Mononuclear cell (primary cell): Measurements from ENCODE around the gene MGAT1. TPM values are rescaled to one million over a fixed set of nuclear protein-coding genes. Genes with fewer than 3 reads are reported as not detected.
"Not testable (repeated sequence)": the region's sequence is repeated elsewhere in the genome, so short reads cannot be mapped to it uniquely, and the experiment has no call there.

Source experiments
- H3K27me3 ChIP-seq: 2 replicates; pipeline ENCODE4 v1.6.0; 2011; ENCODE audit warnings: low read length, control low read depth; ENCODE audit not compliant: insufficient read depth
- H3K4me1 ChIP-seq: 2 replicates; pipeline ENCODE4 v1.5.1; 2011; ENCODE audit warnings: mild to moderate bottlenecking, low read length, control low read depth; ENCODE audit not compliant: insufficient read depth
- H3K4me3 ChIP-seq: 2 replicates; pipeline ENCODE4 v1.5.1; 2011; ENCODE audit warnings: mild to moderate bottlenecking, low read length, moderate library complexity
- H3K9me3 ChIP-seq: 2 replicates; pipeline ENCODE4 v1.5.1; 2011; ENCODE audit warnings: low read depth, mild to moderate bottlenecking, control low read depth, low read length
- total RNA-seq: library from RNA; depleted of rRNA; stranded (reverse); fragments of >200 nt; gene quantifications from one replicate; pipeline ENCODE4 v1.2.3, GENCODE V29; 2012

The MGAT1 gene
- total RNA-seq, 1 donor = 119 TPM

DNA sequence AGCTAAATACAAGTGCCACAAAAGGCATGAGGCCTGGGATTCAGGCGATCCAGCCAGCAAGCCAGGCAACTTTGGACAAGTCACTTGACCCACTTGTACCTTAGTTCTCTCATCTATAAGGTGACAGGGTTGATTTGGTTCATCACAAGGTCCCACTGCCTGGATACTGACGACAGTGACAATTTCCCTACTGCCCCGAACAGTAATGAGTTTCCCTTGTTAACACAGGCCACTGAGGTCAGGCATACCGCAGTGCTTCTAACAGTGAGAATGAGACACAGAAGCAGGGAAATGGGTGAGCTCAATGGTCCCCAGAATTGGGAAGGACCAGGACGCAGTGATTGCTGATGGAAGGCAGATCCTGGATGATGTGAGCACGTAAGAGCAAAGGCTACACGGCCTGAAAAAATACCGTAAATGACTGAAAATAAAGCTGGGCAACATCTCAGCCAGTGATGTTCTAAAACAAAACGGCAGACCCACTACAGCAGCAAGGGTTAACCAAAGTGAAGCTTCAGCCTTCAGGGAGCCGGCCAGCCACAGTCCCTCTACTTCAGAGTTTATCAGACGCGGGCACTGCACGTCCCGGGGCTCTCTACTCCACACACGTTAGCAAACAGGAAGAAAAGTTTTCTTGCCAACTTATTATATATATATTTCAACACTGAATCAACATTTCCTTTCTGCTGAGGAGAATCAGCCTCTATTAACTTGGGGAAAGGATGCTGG, 846 bp downstream of the MGAT1 start:
- Histone ChIP-seq H3K4me3 (peak overlapping the region; percentile 57), H3K4me1 (peaks cover 83% of the 10 kb centered on the region), H3K9me3 (no peaks in the 10 kb centered on the region), H3K27me3 (no peaks in the 10 kb centered on the region)

DNA sequence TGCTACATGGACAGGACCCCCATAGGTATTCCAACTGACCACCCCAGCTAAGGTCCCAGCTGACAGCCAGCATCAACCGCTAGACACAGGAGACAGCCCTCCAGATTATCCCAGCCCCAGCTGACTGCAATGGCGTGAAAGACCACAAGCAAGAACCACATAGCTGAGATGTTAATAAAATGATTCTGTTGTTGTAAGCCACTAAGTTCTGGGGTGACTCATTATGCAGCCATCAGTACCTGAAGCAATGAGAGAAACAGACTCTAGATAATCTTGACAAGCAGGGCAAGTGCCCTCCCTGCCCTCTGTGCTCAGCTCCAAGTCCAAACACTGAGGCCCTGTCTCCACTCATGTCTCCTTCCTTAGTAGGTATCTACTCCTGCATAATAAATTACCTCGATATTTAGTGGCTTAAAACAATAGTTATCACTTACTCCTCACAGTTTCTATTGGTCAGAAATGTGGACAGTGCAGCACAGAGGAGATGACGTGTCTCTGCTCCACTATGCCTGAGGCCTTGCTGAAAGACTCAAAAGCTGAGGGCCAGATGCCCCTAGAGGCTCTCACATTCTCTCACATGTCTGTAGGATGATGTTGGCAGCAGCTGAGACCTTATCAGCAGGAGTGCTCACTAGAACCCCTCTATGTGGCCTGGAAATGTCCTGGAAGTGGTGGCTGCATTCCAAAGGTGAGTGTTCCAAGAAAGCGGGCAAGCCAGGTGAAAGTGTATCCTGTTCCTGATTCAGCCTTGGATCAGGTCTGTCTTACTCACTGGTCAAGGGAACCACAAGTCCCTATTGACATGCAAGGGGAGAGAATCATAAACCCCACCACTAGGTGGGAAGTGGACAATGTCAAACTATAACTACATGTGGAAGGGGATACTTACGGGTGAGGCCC, 2.5 kb downstream of the MGAT1 start:
- H3K4me3 ChIP-seq = no peak overlapping the region
- H3K27me3 ChIP-seq = no peaks in the 10 kb centered on the region
- H3K9me3 ChIP-seq = no peaks in the 10 kb centered on the region
- peaks cover 81% of the 10 kb centered on the region for H3K4me1 ChIP-seq

DNA sequence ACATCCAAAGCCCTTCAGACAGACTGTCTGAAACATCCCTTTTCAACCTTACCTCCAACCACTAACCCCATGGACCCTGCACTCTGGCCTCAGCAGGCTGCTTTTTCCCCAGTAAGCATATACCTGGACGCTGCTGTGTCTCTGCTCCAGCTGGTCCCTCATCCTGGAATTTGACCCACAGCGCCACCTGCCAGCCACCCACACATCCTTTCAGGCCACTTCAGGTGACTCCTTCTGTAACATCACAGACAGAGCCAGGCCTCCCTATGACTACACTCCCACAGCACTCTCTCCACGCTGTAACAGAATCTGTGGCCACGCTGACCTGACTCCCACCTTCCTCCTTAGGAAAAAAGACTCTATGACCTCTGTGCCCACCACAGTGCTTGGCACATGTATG, 3.4 kb downstream of the MGAT1 start:
- H3K27me3 ChIP-seq = no peaks in the 10 kb centered on the region
- no peak overlapping the region for H3K4me3 ChIP-seq
- no peaks in the 10 kb centered on the region for H3K9me3 ChIP-seq
- peaks cover 71% of the 10 kb centered on the region for H3K4me1 ChIP-seq

- no peaks in the 10 kb centered on the region for H3K27me3 ChIP-seq
- H3K4me3 ChIP-seq = no peak overlapping the region
- H3K4me1 ChIP-seq = peaks cover 71% of the 10 kb centered on the region
- H3K9me3 ChIP-seq = no peaks in the 10 kb centered on the region
These were observed 4.4 kb downstream of the MGAT1 start for GRCh38 chr5:180798193-180798592.

DNA sequence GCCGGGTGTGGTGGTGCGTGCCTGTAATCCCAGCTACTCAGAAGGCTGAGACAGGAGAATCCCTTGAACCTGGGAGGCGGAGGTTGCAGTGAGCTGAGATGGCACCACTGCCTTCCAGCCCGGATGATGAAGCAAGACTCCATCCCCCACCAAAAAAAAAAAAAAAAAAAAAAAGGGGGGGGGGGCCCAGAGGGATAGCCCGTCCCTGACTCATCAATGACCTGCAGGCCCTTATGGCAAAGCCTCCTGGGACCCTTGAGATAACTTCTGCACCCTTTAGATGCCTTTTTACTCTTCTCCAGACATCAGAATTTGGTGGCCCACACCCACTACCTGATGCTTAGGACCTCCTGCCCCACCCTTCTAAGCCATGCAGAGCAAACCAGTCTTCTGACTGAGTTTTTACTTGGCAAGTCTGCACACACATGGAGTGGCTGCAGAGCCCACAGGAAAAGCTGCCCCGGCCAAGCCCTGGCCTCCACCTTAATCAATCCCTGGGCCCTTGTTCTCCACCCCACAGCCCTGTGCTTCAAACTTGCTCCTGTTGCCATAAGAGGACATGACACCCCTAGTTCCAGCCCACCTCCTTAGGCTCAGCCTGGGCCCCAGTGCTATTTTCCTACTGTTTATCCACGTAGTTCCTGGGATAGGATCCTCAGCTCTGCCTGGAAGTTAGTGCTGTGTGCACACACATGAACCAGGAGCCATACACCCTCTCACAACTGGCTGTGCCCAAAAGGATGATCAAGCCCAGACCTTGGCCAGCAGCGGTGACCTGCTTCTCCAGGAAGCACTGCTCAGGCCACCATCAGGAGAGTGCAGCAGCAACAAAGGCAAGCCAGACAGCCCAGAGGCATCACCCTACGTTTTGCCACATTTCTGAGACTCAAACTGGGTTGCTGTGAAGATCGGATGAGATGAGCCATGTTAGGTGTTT, 5.1 kb downstream of the MGAT1 start:
- Histone ChIP-seq H3K9me3 (no peaks in the 10 kb centered on the region), H3K27me3 (no peaks in the 10 kb centered on the region), H3K4me3 (no peak overlapping the region), H3K4me1 (peaks cover 71% of the 10 kb centered on the region)

DNA sequence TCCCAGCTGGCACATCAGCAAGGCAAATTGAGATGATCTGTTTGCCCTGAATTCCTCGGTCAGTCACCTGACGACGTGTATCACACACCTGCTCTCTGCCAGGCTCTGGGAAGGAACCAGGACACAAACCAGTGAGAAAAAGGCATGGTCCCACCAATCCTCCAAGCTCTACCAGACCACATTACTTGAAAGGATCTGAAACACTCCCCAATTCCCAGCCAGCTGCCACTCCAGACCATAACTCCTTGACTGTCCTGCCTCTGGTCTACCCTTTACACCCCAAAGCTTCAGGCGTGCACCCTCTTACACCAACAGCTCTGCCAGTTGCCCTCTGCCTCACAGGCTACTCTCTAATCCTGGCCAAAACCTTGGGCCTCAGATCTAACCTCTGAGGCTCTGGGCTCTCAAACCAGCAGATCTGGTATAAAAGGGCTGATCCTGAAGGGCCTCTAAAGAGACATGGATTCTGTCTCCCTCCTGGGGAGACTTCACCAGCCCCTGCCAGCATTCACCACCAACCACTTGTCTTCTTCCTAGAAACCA, 6.8 kb downstream of the MGAT1 start:
- Histone ChIP-seq H3K4me3 (no peak overlapping the region), H3K4me1 (peaks cover 58% of the 10 kb centered on the region), H3K9me3 (no peaks in the 10 kb centered on the region), H3K27me3 (no peaks in the 10 kb centered on the region)

- peaks cover 29% of the 10 kb centered on the region for H3K4me1 ChIP-seq
These were observed 9.7 kb downstream of the MGAT1 start for GRCh38 chr5:180792965-180793287.

DNA sequence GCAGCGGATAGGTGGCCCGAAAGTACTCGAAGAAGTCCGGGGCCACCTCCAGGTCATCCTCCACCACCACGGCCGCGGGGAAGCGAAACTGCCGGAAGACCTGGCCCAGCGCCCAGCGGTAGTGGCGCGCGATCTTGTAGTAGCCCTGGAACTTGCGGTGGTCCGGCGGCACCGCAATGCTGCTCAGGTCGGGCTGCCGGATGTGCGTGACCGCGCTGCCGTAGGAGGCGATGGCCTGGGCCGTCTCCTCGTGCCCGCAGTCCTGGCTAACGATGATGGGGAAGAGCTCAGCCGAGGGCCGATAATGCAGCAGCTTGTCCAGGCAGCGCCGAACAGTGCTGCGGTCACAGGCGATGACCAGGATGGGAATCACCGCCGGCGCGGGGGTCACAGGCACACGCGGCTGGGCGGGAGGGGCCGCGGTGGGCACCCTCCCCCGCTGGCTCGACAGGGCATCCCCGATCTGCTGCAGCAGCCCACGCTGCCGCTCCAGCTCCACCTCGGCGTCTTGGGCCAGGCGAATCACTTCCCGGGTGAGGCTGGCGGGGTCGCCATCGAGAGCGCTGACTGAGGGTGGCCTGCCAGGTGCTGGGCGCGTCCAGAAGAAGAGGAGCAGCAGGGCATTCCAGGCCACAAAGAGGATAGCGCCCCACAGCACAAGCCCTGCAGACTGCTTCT, 10.2 kb downstream of the MGAT1 start:
- no peak overlapping the region for H3K4me3 ChIP-seq
- H3K4me1 ChIP-seq = peaks cover 24% of the 10 kb centered on the region
- no peaks in the 10 kb centered on the region for H3K27me3 ChIP-seq
- no peaks in the 10 kb centered on the region for H3K9me3 ChIP-seq

More at GRCh38 chr5:180792965-180793287, 9.7 kb downstream of the MGAT1 start:
- Histone ChIP-seq H3K27me3 (no peaks in the 10 kb centered on the region), H3K9me3 (no peaks in the 10 kb centered on the region), H3K4me3 (no peak overlapping the region)

DNA sequence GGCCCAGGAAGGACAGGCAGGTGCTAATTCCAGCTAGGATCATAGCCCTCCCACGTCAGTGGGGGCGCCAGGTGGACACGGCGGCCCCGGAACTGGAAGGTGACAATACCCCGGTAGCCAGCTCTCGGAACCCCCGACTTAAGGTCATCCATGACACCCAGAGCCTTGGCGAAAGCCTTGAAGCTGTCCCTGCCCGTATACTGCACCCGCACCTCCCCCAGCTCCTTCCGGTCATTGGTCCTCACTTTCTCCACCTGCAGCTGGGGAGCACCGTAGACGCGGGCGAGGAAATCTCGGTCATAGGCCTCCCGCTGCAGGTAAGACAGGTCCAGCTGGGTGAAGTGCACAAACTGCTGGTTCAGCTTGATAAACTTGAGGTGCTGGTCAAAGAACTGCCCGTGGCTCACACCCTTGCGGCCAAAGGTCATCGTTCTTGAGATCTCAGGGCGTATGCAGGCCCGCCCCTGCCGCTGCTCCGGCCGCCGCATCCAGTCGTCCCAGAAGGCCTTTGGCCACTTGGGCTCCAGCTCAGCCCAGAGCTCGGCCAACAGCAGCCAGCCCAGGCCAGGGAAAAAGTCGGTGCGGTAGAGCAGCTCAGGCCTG, 10.9 kb downstream of the MGAT1 start:
- no peaks in the 10 kb centered on the region for H3K9me3 ChIP-seq
- H3K27me3 ChIP-seq = no peaks in the 10 kb centered on the region
- no peak overlapping the region for H3K4me3 ChIP-seq
- peaks cover 21% of the 10 kb centered on the region for H3K4me1 ChIP-seq

DNA sequence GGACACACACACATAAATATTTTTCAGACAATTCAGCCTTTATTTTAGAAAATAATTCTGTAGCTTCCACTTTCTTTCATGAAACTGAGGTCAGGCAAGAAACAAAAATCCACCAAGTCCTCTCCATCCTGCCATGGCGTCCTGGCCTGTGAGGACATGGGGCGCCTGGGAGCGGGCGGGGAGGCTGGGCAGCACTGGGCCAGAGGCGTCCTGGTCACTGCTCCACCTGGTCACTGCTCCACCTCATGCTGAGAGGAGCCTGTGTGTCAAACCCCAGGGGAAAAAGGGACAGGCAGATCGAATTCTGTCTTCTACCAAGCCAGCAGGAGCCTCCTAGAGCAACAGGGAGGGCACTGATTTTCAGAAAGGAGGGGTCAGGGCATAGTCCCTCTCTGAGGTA, 12.1 kb downstream of the MGAT1 start:
- H3K9me3 ChIP-seq = no peaks in the 10 kb centered on the region
- H3K27me3 ChIP-seq = no peaks in the 10 kb centered on the region
- peaks cover 9% of the 10 kb centered on the region for H3K4me1 ChIP-seq
- no peak overlapping the region for H3K4me3 ChIP-seq

GRCh38 chr5:180790020-180790419, 12.6 kb downstream of the MGAT1 start:
- Histone ChIP-seq H3K27me3 (no peaks in the 10 kb centered on the region), H3K9me3 (no peaks in the 10 kb centered on the region), H3K4me3 (no peak overlapping the region), H3K4me1 (peaks cover 8% of the 10 kb centered on the region)

DNA sequence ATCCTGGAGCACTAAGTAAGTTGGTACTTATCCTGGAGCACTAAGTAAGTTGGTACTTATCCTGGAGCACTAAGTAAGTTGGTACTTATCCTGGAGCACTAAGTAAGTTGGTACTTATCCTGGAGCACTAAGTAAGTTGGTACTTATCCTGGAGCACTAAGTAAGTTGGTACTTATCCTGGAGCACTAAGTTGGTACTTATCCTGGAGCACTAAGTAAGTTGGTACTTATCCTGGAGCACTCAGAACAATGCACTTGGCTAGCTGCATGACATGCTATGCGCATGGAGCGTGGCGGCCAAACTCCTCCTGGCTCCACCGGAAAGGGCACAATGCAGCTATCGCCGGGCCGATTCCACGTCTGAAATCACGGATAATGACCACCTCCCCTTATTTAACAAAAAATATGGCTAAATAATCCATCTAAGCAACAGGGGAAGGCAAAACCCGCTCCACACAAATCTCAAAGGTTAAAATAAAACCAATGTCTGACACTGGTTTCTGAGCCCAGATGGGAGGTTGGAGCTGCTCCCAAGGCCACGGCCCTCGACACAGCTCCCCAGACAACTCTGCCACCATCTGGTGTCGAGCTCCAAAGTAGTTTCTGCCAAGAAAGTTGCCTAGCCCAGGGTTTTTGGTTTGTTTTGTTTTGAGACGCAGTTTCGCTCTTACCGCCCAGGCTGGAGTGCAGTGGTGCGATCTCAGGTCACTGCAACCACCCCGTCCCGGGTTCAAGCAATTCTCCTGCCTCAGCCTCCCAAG, 13.8 kb downstream of the MGAT1 start:
- not testable (repeated sequence) for H3K4me1 ChIP-seq, H3K9me3 ChIP-seq, H3K27me3 ChIP-seq, H3K4me3 ChIP-seq

DNA sequence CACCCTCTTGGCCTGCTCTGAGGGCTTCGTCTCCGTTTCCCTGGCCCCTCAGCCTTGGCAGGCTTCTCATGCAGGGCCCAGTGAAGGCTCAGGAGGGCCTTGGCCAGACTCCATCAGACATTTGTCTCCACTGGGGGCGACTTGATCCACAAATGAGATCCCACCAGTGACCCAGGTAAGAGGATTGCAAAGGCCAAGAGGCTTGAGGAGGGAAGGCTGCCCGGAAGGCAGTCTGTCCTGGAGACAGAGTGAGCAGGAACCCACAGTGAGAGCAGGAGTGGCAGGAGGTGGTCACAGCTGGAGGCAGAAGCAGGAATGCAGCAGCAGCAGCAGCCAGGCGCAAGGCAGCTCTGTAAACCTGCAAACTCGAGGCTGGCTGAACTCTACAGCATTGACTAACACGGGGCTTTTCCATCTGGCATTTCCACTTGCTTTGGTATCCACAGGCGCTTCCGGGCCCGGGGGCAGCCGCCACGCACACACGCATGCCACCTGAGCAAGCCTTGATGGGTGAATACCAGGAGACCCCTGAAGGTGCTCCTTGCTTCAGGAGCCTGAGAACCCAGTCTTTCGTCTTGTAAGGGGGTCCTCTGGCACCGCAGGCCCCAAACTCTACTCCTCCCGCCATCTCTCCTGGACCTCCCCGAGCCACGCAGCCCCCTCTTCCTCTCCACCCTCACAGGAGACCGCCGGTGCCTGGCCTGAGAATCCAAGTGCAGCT, 14.7 kb downstream of the MGAT1 start:
- Histone ChIP-seq H3K9me3 (no peaks in the 10 kb centered on the region), H3K27me3 (no peaks in the 10 kb centered on the region), H3K4me3 (no peak overlapping the region), H3K4me1 (peaks cover 4% of the 10 kb centered on the region)
